GM19035 (cell line): ENCODE measurements around the gene RABAC1.
A peak's percentile ranks its signal among the peaks of the same experiment; 100 is the strongest.
"Not testable (repeated sequence)": the region's sequence is repeated elsewhere in the genome, so short reads cannot be mapped to it uniquely, and the experiment has no call there.

Experiments used
- ATAC-seq: cut with Tn5 transposase; IDR thresholded peaks from one replicate; pipeline ENCODE4 v1.9.1; 2021; ENCODE audit not compliant: unreplicated experiment

The RABAC1 gene

GRCh38 chr19:41959056-41960053 is at the start of gene RABAC1:
Gene RABAC1, minus strand, starts transcription at chr19:41959321. Its CDS starts 29 bp downstream, at chr19:41959292.
- ATAC-seq: peak; percentile 84

- ATAC-seq: no peak
Measured at GRCh38 chr19:42006569-42006968, 47.4 kb upstream of the RABAC1 start.

GRCh38 chr19:42005504-42005903 is 46.4 kb upstream of the RABAC1 start:
- ATAC-seq: no peak

- no peak for ATAC-seq
Measured at GRCh38 chr19:42003506-42004294, 44.6 kb upstream of the RABAC1 start.

GRCh38 chr19:41999878-42000208 is 40.7 kb upstream of the RABAC1 start:
- no peak for ATAC-seq

GRCh38 chr19:41999071-41999877 is 40.2 kb upstream of the RABAC1 start:
- no peak for ATAC-seq

GRCh38 chr19:41998246-41999020 is 39.3 kb upstream of the RABAC1 start:
- no peak for ATAC-seq

- ATAC-seq: no peak
Measured at GRCh38 chr19:41997851-41998229, 38.7 kb upstream of the RABAC1 start.

GRCh38 chr19:41997121-41997850 is 38.2 kb upstream of the RABAC1 start:
- ATAC-seq: no peak

GRCh38 chr19:41995959-41996797 is 37.1 kb upstream of the RABAC1 start:
- ATAC-seq: no peak

- no peak for ATAC-seq
Measured at GRCh38 chr19:41994994-41995958, 36.2 kb upstream of the RABAC1 start.

GRCh38 chr19:41994521-41994971 is 35.4 kb upstream of the RABAC1 start:
- no peak for ATAC-seq

GRCh38 chr19:41993612-41994483 is 34.7 kb upstream of the RABAC1 start, which contains the start of gene ATP1A3:
Gene ATP1A3, minus strand, starts transcription at chr19:41994230. Its CDS starts 154 bp downstream, at chr19:41994076.
- no peak for ATAC-seq

GRCh38 chr19:41991925-41992569 is 32.9 kb upstream of the RABAC1 start:
- not testable (repeated sequence) for ATAC-seq

GRCh38 chr19:41991025-41991424 is 31.9 kb upstream of the RABAC1 start:
- ATAC-seq: no peak

- no peak for ATAC-seq
Measured at GRCh38 chr19:41990615-41991014, 31.5 kb upstream of the RABAC1 start.
